A549 (cell line): ENCODE results near the gene OTUD7B. TPM values are rescaled to one million over a fixed set of nuclear protein-coding genes. Genes with fewer than 3 reads are reported as not detected.
A peak's percentile ranks its signal among the peaks of the same experiment; 100 is the strongest.

Experiments used
- ATAC-seq, 2 experiments: fragments of 200-7000 bp in 1 of 2; fragments of >200 bp in 1 of 2; cut with Nextera tagmentation in 1 of 2; cut with Tn5 transposase in 1 of 2; 3 replicates each; pipeline versions ENCODE4 v1.8.0 to v1.9.1; 2018 to 2020; ENCODE audit warnings: mild to moderate bottlenecking in 1 of 2, moderate library complexity in 1 of 2
- CTCF ChIA-PET: fragments of 300-600 bp; sonication (Branson Sonifier 250); formaldehyde crosslinking; extraction: SDS; loops from one replicate; lab custom pipeline; 2021; ENCODE audit warnings: antibody characterized with exemption, inconsistent platforms; lab: Yijun Ruan, JAX
- POLR2A ChIA-PET: fragments of 350-600 bp; formaldehyde crosslinking; extraction: SDS; loops from one replicate; lab custom pipeline; 2021; ENCODE audit warnings: antibody characterized with exemption, inconsistent platforms; lab: Yijun Ruan, JAX
- DNase-seq, 2 experiments: peaks; one replicate each; pipeline versions ENCODE4 v3.0.0 to v3.0.0-alpha.2; 2011 to 2016; ENCODE audit warnings: low read depth in 1 of 2, low spot score in 1 of 2
- FAIRE-seq: peaks from 2 replicates; lab custom pipeline; 2011; peaks lifted over from hg19 to GRCh38; lab: Jason Lieb, UNC
- H3K27ac ChIP-seq, 2 experiments: fragments of >200 bp; sonication (Bioruptor Twin); formaldehyde crosslinking; 3 replicates each; pipeline ENCODE4 v1.5.1; 2016 to 2017
- H3K4me1 ChIP-seq: fragments of >200 bp; sonication (Bioruptor Twin); formaldehyde crosslinking; 3 replicates; pipeline ENCODE4 v1.6.1; 2016
- H3K4me2 ChIP-seq: fragments of >200 bp; sonication (Bioruptor Twin); formaldehyde crosslinking; 3 replicates; pipeline ENCODE4 v1.6.1; 2016
- H3K4me3 ChIP-seq: fragments of >200 bp; sonication (Bioruptor Twin); formaldehyde crosslinking; 3 replicates; pipeline ENCODE4 v1.5.1; 2016
- H3K9me3 ChIP-seq: fragments of >200 bp; sonication (Bioruptor Twin); formaldehyde crosslinking; 3 replicates; pipeline ENCODE4 v1.6.1; 2016
- BCL3 ChIP-seq: fragments of >200 bp; sonication (Bioruptor Twin); formaldehyde crosslinking; IDR thresholded peaks from 3 replicates; pipeline ENCODE4 v1.6.1; 2016
- BHLHE40 ChIP-seq: IDR thresholded peaks from 2 replicates; pipeline ENCODE4 v1.6.1; 2012; ENCODE audit warnings: low read depth, low read length, inconsistent platforms
- CEBPB ChIP-seq, 2 experiments: fragments of >200 bp in 1 of 2; sonication (Bioruptor Twin) in 1 of 2; formaldehyde crosslinking in 1 of 2; IDR thresholded peaks; 2 replicates each; pipeline ENCODE4 v1.6.1; 2012 to 2016
- CHD4 ChIP-seq: fragments of 200-600 bp; sonication (generic); IDR thresholded peaks from 2 replicates; pipeline ENCODE4 v1.6.1; 2016; ENCODE audit warnings: antibody characterized with exemption, mild to moderate bottlenecking, borderline replicate concordance
- EHF ChIP-seq: fragments of 250-450 bp; sonication (Bioruptor Pico); IDR thresholded peaks from 2 replicates; pipeline ENCODE4 v1.5.0; 2020; ENCODE audit warnings: mild to moderate bottlenecking
- EP300 ChIP-seq, 2 experiments: fragments of >200 bp; sonication (Bioruptor Twin); formaldehyde crosslinking; IDR thresholded peaks; 2 replicates in 1 of 2; 3 replicates in 1 of 2; pipeline ENCODE4 v1.6.1; 2016 to 2017
- FOSL2 ChIP-seq, 2 experiments: fragments of 450-650 bp in 1 of 2; fragments of >200 bp in 1 of 2; sonication (Bioruptor Twin) in 1 of 2; formaldehyde crosslinking; IDR thresholded peaks; 2 replicates each; pipeline versions ENCODE4 v1.5.0 to v1.6.1; 2016 to 2020; ENCODE audit warnings: mild to moderate bottlenecking in 1 of 2, moderate library complexity in 1 of 2
- HOXA7 ChIP-seq: fragments of 250-450 bp; sonication (Bioruptor Pico); IDR thresholded peaks from 2 replicates; pipeline ENCODE4 v1.5.0; 2020; ENCODE audit warnings: mild to moderate bottlenecking, moderate library complexity
- HOXB5 ChIP-seq: fragments of 250-450 bp; sonication (Bioruptor Pico); IDR thresholded peaks from 2 replicates; pipeline ENCODE4 v1.5.0; 2020; ENCODE audit warnings: mild to moderate bottlenecking, moderate library complexity
- JUN ChIP-seq, 2 experiments: fragments of >200 bp; sonication (Bioruptor Twin); formaldehyde crosslinking; IDR thresholded peaks; 2 replicates in 1 of 2; 3 replicates in 1 of 2; pipeline ENCODE4 v1.6.1; 2016 to 2017
- KDM5A ChIP-seq: fragments of 200-600 bp; sonication (generic); IDR thresholded peaks from 2 replicates; pipeline ENCODE4 v1.6.1; 2016; ENCODE audit warnings: antibody characterized with exemption, mild to moderate bottlenecking
- MAX ChIP-seq: IDR thresholded peaks from 2 replicates; pipeline ENCODE4 v1.6.1; 2012
- MYC ChIP-seq: IDR thresholded peaks from 2 replicates; pipeline ENCODE4 v1.6.1; 2012; ENCODE audit warnings: mild to moderate bottlenecking, inconsistent platforms, low read length, improper control_type of control experiment, borderline replicate concordance
- NPAS2 ChIP-seq: fragments of 250-450 bp; sonication (Bioruptor Pico); IDR thresholded peaks from 2 replicates; pipeline ENCODE4 v1.8.0; 2022; ENCODE audit warnings: mild to moderate bottlenecking, moderate library complexity, borderline replicate concordance
- PHF8 ChIP-seq: fragments of 200-600 bp; sonication (generic); IDR thresholded peaks from 2 replicates; pipeline ENCODE4 v1.6.1; 2016; ENCODE audit warnings: low read depth, mild to moderate bottlenecking, antibody characterized with exemption, moderate library complexity, borderline replicate concordance
- POLR2A ChIP-seq: IDR thresholded peaks from 2 replicates; pipeline ENCODE4 v1.6.1; 2012; ENCODE audit warnings: mild to moderate bottlenecking, low read length
- RAD21 ChIP-seq, 2 experiments: fragments of >200 bp in 1 of 2; sonication (Bioruptor Twin) in 1 of 2; formaldehyde crosslinking in 1 of 2; IDR thresholded peaks in 1 of 2; conservative IDR thresholded peaks in 1 of 2; 2 replicates in 1 of 2; 3 replicates in 1 of 2; pipeline ENCODE4 v1.6.1; 2012 to 2018; ENCODE audit warnings: inconsistent platforms in 1 of 2
- RARB ChIP-seq: fragments of 250-450 bp; sonication (Bioruptor Pico); IDR thresholded peaks from 2 replicates; pipeline ENCODE4 v1.8.0; 2021; ENCODE audit warnings: mild to moderate bottlenecking, moderate library complexity
- RCOR1 ChIP-seq: fragments of 150-350 bp; IDR thresholded peaks from 2 replicates; pipeline ENCODE4 v1.6.1; 2014; ENCODE audit warnings: antibody characterized with exemption, low read length, low read depth
- REST ChIP-seq: fragments of 200-600 bp; sonication (generic); IDR thresholded peaks from 2 replicates; pipeline ENCODE4 v1.6.1; 2016; ENCODE audit warnings: antibody characterized with exemption, mild to moderate bottlenecking, moderate library complexity
- SMC3 ChIP-seq: fragments of >200 bp; sonication (Bioruptor Twin); formaldehyde crosslinking; IDR thresholded peaks from 3 replicates; pipeline ENCODE4 v1.6.1; 2018; ENCODE audit warnings: inconsistent platforms
- TFCP2L1 ChIP-seq: fragments of 250-450 bp; sonication (Bioruptor Pico); IDR thresholded peaks from 2 replicates; pipeline ENCODE4 v1.5.0; 2021; ENCODE audit warnings: mild to moderate bottlenecking
- USF2 ChIP-seq: fragments of 450-650 bp; IDR thresholded peaks from 2 replicates; pipeline ENCODE4 v1.6.1; 2014; ENCODE audit warnings: antibody characterized with exemption
- WGBS: methylation state at CpG from one replicate; pipeline ENCODE4 v1.1.6; 2017; ENCODE audit errors: missing lambda C conversion rate; 5-methylcytosine and 5-hydroxymethylcytosine counted together
- polyA plus RNA-seq, 4 experiments: library from polyadenylated mRNA; depleted of rRNA in 3 of 4; stranded (reverse); fragments of >200 nt; fragmentation: RNase III in 1 of 4; extraction: RNeasy Plus Mini Kit Qiagen cat#74134 plus additional on column Dnase treatment in 1 of 4; gene quantifications; 2 replicates in 3 of 4; 3 replicates in 1 of 4; pipeline ENCODE4 v1.2.3, GENCODE V29; 2011 to 2017
- TF ChIP-seq, protein P1 (sequence below): IDR thresholded peaks from 2 replicates; pipeline ENCODE4 v1.6.1; 2012; ENCODE audit warnings: low read depth, borderline replicate concordance
- TF ChIP-seq, protein P2 (sequence below): fragments of >200 bp; sonication (Bioruptor Twin); formaldehyde crosslinking; IDR thresholded peaks from 3 replicates; pipeline ENCODE4 v1.5.1; 2016

OTUD7B gene
- polyA plus RNA-seq, 2 of the 4 experiments (the other 2 are of a cell fraction), result 8.0 to 12.1 TPM

DNA sequence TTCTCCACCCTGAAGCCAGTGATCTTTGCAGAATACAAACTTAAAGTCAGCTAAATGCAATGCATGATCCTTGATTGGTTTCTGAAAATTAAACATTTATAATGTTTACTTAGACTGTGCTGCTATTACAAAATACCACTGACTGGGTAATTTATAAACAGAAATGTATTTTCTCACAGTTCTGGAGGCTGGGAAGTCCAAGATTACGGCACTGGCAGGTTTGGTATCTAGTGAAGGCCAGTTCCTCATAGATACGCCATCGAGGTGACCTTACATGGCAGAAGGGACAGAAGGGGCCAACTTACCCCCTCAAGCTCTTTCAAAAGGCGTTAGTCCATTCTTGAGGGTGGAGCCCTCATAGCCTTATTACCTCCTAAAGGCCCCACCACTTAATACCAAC lies 114.0 kb downstream of the OTUD7B start (continued):
- TF ChIP-seq SMC3, result no peak
- no peak for TF ChIP-seq EP300 (IDR thresholded peaks at IDR 0.05)
- TF ChIP-seq CEBPB (IDR thresholded peaks at IDR 0.05), result no peak
- no peak for TF ChIP-seq CHD4
- no peak for TF ChIP-seq REST
- TF ChIP-seq JUN (IDR thresholded peaks at IDR 0.05), result no peak
- TF ChIP-seq FOSL2 (IDR thresholded peaks at IDR 0.05), result no peak
- TF ChIP-seq FOSL2 (CRISPR knock-in tag; IDR thresholded peaks at IDR 0.05), result no peak
- TF ChIP-seq, all 56 proteins: peak for 0

DNA sequence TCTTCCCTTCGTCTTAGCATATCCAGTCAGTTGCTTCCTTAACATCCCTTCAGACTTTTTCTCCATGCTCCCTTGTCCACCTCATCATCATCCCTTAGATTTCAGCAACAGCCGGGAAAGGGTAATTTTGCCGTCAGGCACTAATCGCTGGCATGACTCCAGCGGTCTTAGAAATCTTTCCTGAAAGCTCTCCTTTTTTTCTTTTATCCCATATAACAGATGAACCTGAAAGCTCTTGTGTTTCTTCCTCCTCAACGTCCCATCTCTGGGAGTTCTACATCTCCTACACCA lies 121.6 kb downstream of the OTUD7B start:
- Histone ChIP-seq H3K4me1 (peaks cover 20% of the 10 kb centered on the region), H3K4me2 (peak overlapping the region; percentile 78), H3K27ac (peak overlapping the region; percentile 91 to 96), H3K4me3 (peak overlapping the region; percentile 54), H3K9me3 (no peaks in the 10 kb centered on the region)
- ATAC-seq (no peak), DNase-seq (no peak), FAIRE-seq (no peak)
- 24% methylated on average over 6 of the region's 6 CpGs for WGBS
- 0 out of 2 replicates have a peak, but pooled peaks have one; percentile 4 for TF ChIP-seq TFCP2L1 (CRISPR knock-in tag)
- TF ChIP-seq HOXB5, result no peak
- no peak for TF ChIP-seq KDM5A
- TF ChIP-seq, protein P1, sequence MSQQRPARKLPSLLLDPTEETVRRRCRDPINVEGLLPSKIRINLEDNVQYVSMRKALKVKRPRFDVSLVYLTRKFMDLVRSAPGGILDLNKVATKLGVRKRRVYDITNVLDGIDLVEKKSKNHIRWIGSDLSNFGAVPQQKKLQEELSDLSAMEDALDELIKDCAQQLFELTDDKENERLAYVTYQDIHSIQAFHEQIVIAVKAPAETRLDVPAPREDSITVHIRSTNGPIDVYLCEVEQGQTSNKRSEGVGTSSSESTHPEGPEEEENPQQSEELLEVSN, result no peak
- no peak for TF ChIP-seq BHLHE40
- TF ChIP-seq NPAS2, result no peak
- TF ChIP-seq EHF, result no peak
- ChIA-PET POLR2A (interaction anchor here (3.3 to 4.8 kb wide), 5 partner anchors 10 to 298 kb away, joined by 16 to 70 read pairs (median 28); partner anchors contain the start of genes BOLA1, MTMR11 and SF3B4), CTCF (interaction anchor here (0.6 to 4.0 kb wide), 37 partner anchors 10 to 298 kb away, joined by 3 to 32 read pairs (median 4); partner anchors contain the start of genes OTUD7B and VPS45)

DNA sequence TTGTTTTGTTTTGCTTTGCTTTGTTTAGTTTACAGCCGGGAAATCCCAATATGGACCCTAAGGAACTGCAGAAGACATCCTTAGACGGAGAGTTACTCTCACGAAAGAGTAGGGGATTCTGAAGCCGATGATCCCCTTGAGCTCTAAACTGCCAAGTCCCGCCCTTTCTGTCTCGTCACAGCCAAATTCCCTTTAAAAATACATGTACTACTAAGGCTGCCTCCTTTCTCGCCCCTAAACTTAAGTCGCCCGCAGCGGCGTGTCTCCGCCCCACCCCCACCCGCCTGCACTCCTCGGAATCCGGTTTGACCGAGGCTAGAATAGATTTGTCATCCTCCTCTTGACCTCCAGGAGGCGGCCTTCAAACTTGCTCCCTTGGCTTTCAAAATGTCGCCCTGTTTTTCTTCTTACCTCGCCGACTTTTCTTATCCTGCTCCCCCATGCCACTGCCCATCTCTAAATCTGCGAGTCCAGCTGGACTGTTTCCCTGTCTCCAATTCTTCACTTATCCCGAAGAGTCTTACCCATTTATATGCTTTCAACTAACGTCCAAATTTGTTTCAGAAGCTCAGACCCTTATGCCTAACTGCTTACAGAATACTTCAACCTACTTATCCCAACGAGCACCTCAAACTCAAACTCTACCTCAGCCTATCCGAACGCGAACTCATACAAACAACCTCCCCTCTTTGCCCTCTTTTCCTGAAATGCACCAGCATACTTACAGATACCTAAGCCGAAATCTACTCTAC lies 122.1 kb downstream of the OTUD7B start:
- ChIA-PET CTCF (interaction anchor here (0.6 to 4.0 kb wide), 45 partner anchors 9 to 299 kb away, joined by 3 to 32 read pairs (median 4); partner anchors contain the start of genes BOLA1, OTUD7B and VPS45), POLR2A (interaction anchor here (0.9 to 4.8 kb wide), 20 partner anchors 11 to 475 kb away, joined by 3 to 70 read pairs (median 6); partner anchors contain the start of genes BOLA1, MTMR11, OTUD7B and PLEKHO1)
- Histone ChIP-seq H3K4me2 (peak overlapping the region; percentile 78), H3K9me3 (no peaks in the 10 kb centered on the region), H3K4me3 (peak overlapping the region; percentile 54), H3K27ac (peak overlapping the region; percentile 91 to 96), H3K4me1 (peaks cover 22% of the 10 kb centered on the region)
- peak; percentile 68 to 95 for DNase-seq
- FAIRE-seq, result no peak
- 2% methylated on average over 24 of the region's 28 CpGs for WGBS
- ATAC-seq, result peak; percentile 31 to 37
- 0 out of 2 replicates have a peak, but pooled peaks have one; percentile 7 for TF ChIP-seq PHF8
- peak; percentile 81 for TF ChIP-seq SMC3
- peak; percentile 54; the same call in 1 of the 2 replicates for TF ChIP-seq MAX
- TF ChIP-seq RARB (CRISPR knock-in tag), result 0 out of 2 replicates have a peak, but pooled peaks have one; percentile 18
- peak; percentile 65 to 68; a peak in 4 of 5 replicates for TF ChIP-seq RAD21 (conservative IDR thresholded peaks at IDR 0.05 in 1 of 2, IDR thresholded peaks at IDR 0.05 in 1 of 2)
- no peak for TF ChIP-seq RCOR1
- TF ChIP-seq FOSL2 (IDR thresholded peaks at IDR 0.05), result no peak
- no peak for TF ChIP-seq FOSL2 (CRISPR knock-in tag; IDR thresholded peaks at IDR 0.05)
- no peak for TF ChIP-seq NPAS2
- 0 out of 2 replicates have a peak, but pooled peaks have one; percentile 45 for TF ChIP-seq MYC
- TF ChIP-seq POLR2A, result peak; percentile 56
- TF ChIP-seq, protein P2, sequence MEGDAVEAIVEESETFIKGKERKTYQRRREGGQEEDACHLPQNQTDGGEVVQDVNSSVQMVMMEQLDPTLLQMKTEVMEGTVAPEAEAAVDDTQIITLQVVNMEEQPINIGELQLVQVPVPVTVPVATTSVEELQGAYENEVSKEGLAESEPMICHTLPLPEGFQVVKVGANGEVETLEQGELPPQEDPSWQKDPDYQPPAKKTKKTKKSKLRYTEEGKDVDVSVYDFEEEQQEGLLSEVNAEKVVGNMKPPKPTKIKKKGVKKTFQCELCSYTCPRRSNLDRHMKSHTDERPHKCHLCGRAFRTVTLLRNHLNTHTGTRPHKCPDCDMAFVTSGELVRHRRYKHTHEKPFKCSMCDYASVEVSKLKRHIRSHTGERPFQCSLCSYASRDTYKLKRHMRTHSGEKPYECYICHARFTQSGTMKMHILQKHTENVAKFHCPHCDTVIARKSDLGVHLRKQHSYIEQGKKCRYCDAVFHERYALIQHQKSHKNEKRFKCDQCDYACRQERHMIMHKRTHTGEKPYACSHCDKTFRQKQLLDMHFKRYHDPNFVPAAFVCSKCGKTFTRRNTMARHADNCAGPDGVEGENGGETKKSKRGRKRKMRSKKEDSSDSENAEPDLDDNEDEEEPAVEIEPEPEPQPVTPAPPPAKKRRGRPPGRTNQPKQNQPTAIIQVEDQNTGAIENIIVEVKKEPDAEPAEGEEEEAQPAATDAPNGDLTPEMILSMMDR, result peak; percentile 69
- 0 out of 2 replicates have a peak, but pooled peaks have one; percentile 6 for TF ChIP-seq TFCP2L1 (CRISPR knock-in tag)
- peak; percentile 80; the same call in 2 of the 3 replicates for TF ChIP-seq BCL3
- 0 out of 2 replicates have a peak, but pooled peaks have one; percentile 24 for TF ChIP-seq HOXA7
- TF ChIP-seq USF2, result no peak
